NCI-H2196 treated with DMSO at 0.1 percent for 48 hours (cell line): Measurements from ENCODE around the gene HDHD5.

Source experiments
- DNase-seq: peaks from one replicate; lab custom pipeline; 2025; ENCODE audit not compliant: unreplicated experiment; lab: John Stamatoyannopoulos, UW

Gene HDHD5

DNA sequence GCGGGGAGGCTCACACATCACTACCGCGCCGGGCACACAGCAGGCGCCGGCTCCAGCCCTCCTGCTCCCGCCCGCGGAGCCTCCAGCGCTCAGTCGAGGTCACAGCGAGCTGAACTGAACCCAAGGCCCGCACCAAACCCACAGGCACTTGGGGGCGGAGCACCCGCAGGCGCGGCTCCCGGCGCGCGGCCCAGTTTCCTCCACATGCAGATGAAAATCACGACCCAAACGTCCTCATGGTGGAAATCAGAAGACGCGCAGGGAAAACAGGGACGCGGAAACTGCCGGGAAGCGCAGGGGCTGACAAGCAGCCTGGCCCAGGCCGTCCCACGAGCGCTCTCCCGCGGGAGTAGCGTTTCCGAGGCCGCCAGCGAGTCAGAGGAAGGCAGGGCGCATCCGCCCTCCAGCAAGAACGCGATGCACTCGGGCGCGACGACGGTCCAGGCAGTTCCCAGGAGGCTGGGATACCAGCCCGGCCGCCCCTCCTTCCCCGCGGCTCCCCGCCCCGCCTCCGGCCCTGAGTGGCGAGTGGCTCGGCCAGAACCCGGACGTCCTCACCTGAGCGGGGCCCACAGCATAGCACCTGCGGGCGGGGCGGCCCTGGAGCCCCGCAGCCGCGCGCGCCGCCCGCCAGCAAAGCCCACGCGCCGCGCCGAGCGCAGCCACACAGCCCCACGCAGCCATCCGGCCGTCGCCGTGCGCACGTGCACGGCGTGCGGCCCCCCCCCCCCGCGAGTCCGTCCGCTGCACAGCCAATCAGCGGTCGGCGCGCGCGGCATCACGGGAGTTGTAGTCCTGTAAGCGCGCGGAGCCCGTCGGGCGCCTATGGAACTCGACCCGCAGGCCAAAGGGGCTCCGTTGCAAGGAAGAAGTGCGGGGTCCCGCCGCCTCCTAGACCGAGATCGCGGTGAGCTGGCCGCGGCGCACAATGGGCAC lies at the start of gene HDHD5:
TSS of gene HDHD5 (minus strand) at position 710 of the 936 bp plus-strand sequence. CDS start at position 684, 26 bp downstream.
- peak; percentile 78 for DNase-seq

DNA sequence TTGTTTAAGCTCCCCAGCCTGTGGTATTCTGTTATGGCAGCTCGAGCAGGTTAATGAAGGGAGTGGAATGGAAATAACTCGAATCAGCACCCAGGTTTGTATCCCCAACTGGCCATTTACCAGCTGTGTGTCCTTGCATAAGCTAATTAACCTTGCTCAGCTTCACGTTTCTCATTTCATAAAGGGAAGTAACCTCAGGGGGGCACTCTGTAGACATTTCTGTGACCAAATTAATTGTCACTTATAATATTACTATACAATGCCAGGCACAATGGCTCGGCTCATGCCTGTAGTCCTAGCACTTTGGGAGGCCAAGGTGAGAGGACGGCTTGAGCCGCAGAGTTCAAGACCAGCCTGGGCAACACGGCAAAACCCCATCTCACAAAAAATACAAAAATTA lies 46.4 kb upstream of the HDHD5 start:
- DNase-seq = no peak

DNA sequence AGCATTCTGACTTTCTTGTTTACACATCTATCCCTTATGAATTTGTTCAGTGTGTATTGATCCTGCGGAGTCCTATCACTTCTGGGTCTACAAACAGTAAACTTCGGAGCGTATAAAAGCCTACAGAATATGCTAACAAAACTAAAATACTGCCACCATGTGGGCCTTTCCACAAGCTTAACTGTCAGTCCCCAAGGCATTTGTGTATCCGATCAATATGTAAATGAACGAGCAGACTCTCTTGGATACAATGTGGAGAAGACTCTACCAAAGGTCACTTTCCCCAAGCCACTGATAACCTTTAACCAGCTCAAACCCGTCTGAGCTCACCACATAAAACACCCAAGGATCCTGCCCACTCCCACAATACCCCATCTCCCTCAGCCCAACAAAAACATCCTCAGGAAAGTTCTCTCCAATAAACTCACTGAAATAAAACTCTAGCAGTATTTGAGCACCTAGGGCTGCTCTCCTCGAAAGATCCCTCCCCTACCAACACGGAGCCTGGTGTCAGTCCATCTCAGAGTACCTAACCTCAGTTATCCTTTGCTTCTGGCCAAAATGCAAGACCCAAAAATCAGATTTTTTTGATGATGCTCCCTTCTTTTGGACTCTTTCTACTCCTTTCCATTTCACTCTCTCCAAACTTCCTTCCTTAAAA lies 42.3 kb upstream of the HDHD5 start:
- no peak for DNase-seq

DNA sequence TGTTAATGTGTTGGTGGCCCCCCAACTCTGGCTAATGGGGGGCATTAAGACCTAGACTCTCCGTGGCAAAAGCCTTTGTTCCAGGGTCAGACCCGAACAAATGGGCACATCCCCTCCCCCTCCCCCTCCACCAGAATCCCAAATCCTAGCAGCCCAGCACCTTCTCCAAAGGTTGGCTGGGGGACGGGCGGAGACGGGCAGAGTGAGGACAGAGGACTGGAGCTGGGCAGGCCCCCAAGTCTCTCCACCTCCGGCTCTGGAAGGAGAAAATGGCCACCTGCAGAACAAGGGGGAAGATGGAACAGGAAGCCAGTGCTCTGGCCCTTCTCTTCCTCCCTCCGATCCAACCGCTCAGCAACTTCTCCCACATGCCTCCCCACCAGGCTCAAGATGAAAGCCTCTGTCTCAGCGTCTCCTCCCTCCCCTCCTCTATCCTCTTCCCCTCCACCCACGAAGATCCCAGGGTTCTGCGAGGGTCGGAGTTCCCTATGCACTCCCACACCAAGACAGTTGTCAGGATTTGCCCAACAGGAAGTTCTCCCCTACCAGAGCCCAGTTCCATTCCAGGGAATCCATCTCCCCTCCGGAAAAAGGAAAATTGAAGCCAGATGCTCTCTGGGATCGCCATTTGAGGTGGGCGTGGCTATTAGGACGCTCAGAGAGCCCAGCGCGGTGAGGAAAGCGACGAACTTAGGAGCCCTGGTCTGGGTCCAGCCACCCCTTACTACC lies 40.1 kb upstream of the HDHD5 start:
- no peak for DNase-seq

DNA sequence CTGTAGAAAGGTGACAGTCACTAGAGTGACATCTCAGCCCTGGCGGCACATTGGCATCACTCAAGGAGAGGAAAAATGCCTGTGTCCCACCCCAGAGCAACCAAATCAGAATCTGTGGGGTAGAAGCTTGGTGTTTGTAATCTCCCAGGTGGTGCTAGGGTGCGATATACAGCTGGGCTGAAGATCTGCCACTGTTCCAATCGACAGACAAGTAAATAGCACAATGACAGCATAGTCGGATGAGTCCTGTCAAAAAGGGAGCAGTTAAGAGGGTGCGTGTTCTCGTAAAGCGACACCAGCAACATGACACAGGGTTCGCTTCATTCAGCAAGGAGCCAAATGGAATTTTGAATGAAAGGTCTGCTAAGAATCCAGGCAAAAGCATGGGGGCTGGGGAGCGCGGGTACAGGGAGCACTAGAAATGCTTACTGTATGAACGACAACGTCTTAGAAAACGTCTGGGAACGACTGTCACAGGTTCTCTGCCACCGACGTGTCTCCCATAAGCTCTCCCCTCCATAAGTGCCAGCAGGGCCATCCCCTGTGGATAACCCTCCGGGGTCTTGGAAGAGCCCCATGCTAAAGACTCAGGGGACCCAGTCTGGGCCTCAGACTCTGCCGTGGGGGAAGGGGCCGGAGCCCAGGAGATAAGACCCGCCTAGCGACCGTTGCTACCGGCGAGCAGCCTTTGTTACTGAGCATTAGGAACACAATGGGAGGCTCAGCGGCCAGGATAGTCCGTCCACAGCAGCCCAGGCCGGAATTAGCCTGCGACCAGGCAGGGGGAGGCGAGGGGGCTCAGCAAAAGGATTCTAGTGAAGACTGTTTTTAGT lies 39.3 kb upstream of the HDHD5 start:
- no peak for DNase-seq

DNA sequence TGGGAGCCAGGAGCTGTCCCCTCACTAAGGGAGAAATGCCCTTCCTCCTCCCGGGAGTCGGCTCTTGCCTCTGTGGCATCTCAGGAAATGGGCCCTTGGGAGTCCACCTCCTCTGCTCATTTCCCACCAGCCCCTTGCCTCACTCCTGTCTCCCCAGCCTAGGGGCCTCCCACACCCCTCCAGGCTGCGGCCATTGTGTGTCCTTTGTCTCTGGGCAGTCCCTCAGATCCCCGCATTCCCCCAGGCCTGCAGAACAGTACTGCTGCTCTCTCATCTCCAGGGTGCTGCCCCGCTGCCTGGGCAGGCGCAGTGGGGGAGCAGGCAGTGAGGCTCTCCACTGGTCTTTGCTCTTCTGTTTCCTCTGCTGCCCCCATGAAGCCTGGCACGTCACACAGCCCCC lies 35.1 kb upstream of the HDHD5 start:
- DNase-seq = no peak

DNA sequence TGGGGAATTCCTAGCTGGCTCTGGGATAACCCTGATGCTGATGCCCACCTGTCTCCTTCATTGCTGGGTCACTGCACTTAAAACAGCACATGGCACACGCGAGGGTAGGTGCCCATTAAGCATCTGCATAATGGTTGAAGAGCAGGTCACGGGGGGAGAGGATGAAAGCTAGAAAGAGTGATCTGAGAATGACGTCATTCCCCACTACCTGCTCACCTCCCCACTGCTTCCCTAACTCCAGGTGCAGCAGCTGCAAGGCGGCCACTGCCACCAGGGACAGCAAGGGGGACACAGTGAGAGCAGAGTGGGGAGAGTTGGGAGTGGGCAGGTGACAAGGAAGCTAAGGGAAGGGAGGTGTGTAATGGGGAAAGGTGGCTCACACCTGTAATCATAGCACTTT lies 33.1 kb upstream of the HDHD5 start:
- no peak for DNase-seq

DNA sequence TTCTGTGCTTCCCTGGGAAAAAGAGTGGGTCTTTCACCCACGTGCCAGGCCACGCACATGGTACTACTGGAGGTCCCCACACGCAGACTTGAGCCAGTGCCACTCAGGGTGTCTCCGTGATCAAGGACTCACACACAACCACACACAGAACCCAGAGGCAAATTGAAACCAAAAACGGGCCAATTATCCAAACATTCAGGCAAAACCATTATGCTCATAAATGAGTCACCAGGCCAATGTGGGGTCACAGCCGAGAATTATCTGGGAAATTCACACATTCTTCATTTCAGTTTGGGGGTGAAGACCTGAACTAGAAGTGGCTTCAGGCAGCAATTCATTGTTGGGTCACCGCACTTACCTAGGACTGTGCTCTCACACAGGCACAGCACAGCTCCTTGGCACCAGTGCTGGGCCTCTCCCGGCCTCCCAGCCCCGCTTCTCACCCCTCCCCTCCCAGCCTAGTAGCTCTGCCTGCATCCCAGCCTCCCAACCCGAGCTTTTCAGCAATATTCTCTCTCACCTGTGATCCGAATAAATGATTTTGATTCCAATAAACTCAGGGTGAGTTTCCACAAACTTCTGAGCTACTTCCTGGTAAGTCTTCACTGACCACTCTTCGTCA lies 32.2 kb upstream of the HDHD5 start:
- no peak for DNase-seq

DNA sequence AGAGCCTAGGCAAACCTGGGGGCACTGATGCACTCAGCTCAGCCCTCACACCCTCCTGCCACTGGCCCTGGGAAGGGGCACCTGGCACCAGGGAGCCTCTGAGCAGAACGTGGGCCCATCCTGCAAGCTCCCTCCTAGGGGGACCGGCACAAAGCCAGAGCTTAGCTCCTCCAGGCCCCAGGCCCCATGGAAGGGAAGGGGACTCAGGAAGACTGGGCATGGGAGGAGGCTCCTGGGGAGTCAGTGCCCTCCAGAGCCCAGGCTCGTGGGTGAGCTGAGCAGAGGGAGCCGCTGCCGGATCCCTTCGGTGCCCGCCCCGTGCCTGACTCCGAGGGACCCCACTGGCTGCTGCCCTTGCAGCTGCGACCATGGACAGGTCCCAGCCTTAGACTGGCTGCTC lies 31.6 kb upstream of the HDHD5 start:
- DNase-seq = no peak

DNA sequence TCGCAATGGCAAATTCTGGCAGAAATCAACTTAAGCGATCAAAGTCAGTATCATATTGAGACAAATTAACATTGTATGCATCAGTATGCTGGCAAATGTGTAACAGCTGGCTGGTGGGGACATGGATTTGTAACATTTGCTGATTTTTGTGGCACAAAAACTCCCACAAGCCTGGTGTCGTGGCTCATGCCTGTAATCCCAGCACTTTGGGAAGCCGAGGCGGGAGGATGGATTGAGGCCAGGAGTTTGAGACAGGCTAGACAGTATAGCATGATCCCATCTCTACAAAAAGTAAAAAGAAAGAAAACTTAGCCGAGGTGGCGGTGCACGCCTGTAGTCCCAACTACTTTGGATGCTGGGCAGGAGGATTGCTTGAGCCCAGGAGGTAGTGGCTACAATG lies 17.6 kb upstream of the HDHD5 start:
- no peak for DNase-seq

DNA sequence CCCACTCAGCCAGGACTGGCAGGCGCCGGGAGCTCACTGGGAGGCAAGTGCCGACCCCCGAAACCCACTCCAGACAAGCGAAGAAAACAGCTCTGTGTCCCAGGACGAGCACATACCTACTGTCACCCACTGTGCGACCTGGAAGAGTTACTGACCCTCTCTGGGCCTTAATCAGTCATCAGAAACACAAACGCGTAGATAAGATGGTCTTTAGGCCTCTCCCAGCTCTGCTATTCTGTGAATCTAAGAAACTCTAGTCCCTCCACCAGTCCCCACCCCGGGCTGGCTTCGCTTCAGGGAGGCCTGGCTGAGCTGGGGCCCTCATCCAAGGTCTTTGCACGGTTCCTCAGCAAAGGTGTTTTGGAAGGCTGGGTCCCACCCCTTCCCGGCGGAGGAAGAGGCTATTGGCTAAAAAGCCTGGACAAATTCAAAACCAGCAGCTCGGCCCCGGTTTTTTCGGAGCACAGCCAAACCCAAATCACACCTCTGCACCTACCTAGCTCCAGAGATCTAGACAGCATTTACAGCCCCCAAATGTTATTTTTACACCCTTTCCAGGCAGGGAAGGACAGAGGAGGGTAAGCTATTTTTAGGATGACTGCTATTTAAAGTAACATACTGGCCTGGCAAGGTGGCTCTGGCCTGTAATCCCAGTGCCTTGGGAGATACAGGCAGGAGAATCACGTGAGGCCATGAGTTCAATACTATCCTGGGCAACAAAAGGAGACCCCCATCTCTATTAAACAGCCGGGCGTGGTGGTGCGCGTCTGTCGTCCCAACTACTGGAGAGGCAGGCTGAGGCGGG lies 13.2 kb upstream of the HDHD5 start:
- no peak for DNase-seq

DNA sequence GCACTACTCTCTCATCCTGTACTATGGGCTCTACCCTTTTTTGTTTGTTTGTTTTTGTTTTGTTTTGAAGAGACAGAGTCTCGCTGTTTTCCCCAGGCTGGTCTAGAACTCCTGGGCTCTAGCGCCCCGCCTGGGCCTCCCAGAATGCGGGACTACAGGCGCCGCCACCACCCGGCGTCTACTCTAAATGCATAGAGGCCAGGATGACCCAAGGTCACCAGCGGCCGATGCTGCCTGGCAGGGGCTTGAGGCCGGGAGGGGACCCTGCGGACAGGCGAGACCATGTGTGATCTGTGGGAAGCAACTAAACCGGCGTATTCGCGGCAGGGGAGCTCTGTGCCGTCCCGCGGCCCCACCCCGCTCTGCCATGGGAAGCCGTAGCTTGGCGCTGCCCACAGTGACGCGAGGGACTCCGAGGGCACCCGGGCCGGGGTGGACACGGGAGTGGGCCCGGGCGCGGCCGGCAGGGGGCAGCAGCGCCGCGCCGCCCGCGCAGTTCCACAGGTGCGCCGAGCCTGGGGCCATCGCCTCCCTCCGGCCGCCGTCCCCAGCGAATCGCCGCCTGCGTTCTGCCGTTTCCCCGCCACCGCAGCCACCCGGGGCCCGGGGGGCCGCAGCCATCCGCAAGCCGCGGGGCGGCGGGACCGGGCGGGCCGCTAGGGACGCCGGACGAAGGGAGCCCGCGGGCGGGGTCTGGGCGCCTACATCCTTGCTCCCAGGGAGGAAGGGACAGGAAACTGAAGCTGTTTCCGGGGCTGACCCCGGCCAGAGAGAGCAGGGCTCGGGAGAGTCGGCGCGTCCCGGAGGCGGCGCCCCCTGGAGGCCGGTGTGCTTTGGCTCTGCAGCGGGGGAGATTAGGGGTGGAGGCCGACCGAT lies 12.3 kb upstream of the HDHD5 start:
- peak; percentile 89 for DNase-seq

DNA sequence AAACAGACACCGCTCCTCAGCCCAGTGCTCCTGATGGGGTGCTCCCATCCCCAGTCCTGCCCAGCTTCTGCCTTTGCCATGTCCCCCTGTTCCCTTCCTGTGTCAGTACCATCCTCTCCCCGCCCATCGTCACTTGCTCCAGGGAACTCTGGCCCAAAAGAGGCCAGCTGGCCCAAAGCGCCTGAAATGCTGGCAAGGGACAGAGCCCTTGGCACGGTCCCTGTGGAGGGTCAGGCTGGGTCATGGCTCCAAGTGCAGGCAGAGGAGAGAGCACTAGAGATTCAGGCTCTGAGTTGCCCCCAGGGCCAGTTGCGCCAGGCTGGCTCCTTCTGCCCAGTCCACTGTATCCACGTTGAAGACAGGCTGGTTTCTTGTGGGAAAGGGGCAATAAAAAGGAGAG lies 8.4 kb upstream of the HDHD5 start:
- no peak for DNase-seq

DNA sequence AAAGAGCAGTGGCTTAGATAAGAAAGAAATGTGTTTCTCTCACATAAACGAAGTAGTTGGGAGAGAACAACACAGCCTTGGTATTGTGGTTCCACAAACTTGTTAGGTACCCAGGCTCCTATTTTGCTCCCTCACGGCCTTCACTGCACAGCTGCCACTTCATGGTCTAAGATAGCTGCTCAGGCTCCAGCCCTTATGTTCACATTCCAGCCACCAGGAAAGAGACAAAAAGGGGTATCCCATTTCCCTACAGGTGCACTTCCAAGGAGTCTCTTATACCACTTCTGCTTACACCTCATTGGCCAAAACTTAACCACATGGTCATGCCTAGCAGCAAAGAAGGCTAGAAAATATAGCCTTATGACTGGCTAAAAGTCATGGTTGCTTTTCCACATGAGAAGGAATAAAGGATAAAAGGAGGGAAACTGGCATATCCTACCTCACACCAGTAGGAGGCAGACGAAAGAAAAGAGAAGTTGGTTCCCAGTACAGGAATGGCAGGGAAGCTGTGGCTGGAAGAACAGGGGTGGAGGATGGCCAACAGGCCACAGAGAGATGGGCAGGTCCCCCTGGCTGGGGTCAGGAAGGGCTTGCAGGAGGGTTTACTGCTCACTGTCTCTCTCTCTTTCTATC lies 5.4 kb upstream of the HDHD5 start:
- no peak for DNase-seq

DNA sequence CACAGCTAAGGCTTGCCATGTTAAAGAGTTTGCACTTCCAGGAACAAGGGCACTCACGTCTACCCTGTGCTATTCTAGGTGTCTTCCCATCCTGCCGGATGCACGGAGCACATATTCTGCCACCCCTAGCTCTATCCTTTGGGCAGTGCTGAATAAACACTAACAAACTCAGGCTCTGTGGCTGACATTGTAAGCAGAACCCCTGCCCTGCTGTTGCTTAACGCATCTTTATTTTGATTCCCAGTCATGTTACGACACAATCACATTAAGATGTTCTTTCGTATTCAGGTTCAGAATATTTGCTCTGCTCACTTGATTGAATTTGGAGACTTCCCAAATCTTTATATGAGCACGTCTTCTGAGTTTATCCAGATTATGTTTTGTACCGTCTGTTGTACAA lies 3.7 kb upstream of the HDHD5 start:
- no peak for DNase-seq

DNA sequence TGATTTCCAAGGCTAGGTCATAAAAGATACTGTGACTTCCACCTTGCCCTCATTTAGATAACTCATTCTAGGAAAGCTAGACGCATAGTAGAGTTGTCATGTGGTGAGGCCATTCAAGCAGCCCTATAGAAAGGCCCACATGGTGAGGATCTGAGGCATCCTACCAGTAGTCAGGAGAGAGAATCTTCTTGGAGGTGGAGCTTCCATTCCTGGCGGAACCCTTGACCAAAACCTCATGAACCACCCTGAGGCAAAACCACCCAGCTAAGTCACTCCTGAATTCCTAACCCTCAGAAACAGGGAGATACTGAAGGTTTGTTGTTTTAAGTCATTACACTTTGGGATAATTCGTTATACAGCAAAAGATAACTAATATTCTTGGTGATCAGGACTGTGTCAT lies 2.9 kb upstream of the HDHD5 start:
- no peak for DNase-seq

DNA sequence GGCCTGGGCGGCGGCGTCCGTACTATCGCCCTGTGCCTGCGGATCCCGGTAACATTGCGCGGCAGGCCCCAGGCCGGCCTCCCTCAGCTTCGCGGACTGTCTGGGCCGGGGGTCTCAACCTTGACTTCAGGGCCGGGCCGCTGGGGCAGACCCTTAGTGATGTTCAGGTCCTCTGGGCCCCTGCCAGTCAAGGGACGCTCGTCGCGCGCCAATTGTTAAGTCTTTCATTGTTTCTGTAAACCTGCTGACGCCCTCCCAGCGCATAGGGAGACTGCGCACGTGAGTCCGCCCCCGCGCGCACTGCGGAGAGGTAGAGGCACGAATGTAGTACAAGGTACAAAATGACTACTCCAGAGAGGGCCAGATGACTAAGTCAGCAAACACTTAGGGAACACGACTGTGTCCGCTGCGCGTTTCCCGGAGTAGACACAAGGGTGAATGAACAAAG lies 451 bp upstream of the HDHD5 start:
- DNase-seq = peak; percentile 33

DNA sequence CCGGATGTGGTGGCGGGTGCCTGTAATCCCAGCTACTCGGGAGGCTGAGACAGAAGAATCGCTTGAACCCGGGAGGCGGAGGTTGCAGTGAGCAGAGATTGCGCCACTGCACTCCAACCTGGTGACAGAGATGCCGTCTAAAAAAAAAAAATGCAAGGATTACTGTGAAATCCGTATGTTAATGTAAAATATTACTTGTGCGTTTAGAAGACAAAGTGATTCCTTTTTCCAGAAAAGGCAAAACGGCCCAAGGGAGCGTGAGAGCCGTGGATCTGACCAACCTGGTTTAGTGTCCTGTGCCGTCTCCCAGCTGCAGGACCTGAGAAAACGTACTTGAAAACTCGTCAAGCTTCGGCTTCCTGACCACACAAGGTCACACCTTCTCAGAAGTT lies 905 bp downstream of the HDHD5 start:
- DNase-seq = no peak
